Astrocyte of the cerebellum (primary cell): Measurements from ENCODE around the gene NCLN.

ENCODE experiments used
- DNase-seq: peaks from one replicate; pipeline ENCODE4 v3.0.0-alpha.2; 2011; ENCODE audit warnings: low read depth
- H3K4me3 ChIP-seq: 2 replicates; pipeline ENCODE4 v1.5.1; 2011; ENCODE audit warnings: mild to moderate bottlenecking, low read depth, low read length, moderate library complexity
- in situ Hi-C: cut with HindIII; loops from 2 replicates; pipeline ENCODE4 v1.10.0; 2017; ENCODE audit warnings: low sequenced_read_pairs
- TF ChIP-seq, protein P1 (sequence below): IDR thresholded peaks from 2 replicates; pipeline ENCODE4 v1.5.1; 2012; ENCODE audit warnings: low read length, low read depth, moderate library complexity, mild to moderate bottlenecking; ENCODE audit errors: missing control alignments

Gene NCLN

DNA sequence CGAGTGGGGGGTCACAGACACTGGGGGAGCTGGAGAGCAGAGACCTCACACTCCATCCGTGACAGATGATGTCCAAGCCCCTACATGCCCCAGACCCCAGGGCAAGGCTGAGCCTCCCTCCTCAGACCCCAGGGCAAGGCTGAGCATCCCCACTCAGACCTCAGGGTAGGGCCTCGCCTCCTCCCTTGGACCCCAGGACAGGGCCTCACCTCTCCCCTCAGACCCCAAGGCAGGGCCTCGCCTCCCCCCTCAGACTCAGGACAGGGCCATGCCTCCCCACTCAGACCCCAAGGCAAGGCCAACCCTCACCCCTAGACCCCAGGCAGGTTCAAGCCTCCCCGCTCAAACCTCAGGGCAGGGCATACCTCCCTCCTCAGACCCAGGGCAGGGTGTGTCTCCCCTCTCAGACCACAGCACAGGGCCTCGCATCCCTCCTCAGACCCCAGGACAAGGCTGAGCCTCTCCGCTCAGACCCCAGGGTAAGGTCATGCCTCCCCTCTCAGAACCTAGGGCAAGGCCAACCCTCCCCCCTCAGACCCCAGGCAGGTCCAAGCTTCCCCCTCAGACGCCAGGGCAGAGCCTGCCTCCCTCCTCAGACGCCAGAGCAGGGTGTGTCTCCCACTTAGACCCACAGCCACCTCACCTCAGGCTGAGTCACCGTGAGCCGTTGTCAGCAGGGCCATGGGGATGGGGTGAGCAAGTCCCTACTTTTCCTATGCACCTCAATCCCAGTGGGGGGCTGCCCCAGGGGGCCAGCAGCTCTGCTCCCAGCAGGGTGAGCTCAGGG is 8.8 kb upstream of the NCLN start:
- DNase-seq = no peak
- no peak overlapping the region for H3K4me3 ChIP-seq
- in situ Hi-C loops = no loop called here
- TF ChIP-seq, protein P1, sequence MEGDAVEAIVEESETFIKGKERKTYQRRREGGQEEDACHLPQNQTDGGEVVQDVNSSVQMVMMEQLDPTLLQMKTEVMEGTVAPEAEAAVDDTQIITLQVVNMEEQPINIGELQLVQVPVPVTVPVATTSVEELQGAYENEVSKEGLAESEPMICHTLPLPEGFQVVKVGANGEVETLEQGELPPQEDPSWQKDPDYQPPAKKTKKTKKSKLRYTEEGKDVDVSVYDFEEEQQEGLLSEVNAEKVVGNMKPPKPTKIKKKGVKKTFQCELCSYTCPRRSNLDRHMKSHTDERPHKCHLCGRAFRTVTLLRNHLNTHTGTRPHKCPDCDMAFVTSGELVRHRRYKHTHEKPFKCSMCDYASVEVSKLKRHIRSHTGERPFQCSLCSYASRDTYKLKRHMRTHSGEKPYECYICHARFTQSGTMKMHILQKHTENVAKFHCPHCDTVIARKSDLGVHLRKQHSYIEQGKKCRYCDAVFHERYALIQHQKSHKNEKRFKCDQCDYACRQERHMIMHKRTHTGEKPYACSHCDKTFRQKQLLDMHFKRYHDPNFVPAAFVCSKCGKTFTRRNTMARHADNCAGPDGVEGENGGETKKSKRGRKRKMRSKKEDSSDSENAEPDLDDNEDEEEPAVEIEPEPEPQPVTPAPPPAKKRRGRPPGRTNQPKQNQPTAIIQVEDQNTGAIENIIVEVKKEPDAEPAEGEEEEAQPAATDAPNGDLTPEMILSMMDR = no peak

DNA sequence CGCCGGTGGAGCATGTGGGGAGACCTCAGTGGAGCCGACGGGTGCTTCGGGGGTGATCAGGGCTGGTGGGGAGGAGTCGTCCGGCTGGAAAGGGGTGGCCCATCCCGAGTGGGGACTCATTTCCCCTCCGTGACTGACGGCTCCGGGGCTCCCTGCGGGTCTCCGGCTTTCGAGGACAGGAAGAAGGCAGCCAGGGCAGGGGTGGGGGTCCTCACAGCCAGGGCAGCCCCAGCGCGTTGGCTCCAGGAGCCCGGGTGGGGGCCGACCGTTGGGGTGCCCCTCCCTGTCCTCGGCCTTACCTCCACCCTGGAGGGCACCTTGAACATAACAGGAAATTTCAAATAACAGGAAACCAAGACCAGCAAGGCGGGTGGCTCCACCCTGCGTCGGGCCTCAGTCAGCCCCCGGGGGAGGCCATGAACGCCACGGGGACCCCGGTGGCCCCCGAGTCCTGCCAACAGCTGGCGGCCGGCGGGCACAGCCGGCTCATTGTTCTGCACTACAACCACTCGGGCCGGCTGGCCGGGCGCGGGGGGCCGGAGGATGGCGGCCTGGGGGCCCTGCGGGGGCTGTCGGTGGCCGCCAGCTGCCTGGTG is 7.3 kb upstream of the NCLN start, which contains the start of gene S1PR4:
Gene S1PR4 (plus strand): TSS at position 393 of the 596 bp plus-strand sequence. CDS start 24 bp downstream, at position 417.
- H3K4me3 ChIP-seq = no peak within 1 kb of the TSS
- TF ChIP-seq, protein P1 = no peak
- no peak for DNase-seq
- in situ Hi-C loops = no loop called here

DNA sequence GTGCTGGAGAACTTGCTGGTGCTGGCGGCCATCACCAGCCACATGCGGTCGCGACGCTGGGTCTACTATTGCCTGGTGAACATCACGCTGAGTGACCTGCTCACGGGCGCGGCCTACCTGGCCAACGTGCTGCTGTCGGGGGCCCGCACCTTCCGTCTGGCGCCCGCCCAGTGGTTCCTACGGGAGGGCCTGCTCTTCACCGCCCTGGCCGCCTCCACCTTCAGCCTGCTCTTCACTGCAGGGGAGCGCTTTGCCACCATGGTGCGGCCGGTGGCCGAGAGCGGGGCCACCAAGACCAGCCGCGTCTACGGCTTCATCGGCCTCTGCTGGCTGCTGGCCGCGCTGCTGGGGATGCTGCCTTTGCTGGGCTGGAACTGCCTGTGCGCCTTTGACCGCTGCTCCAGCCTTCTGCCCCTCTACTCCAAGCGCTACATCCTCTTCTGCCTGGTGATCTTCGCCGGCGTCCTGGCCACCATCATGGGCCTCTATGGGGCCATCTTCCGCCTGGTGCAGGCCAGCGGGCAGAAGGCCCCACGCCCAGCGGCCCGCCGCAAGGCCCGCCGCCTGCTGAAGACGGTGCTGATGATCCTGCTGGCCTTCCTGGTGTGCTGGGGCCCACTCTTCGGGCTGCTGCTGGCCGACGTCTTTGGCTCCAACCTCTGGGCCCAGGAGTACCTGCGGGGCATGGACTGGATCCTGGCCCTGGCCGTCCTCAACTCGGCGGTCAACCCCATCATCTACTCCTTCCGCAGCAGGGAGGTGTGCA is 6.6 kb upstream of the NCLN start:
- no peak for DNase-seq
- H3K4me3 ChIP-seq = no peak overlapping the region
- TF ChIP-seq, protein P1 = no peak
- in situ Hi-C loops = no loop called here

DNA sequence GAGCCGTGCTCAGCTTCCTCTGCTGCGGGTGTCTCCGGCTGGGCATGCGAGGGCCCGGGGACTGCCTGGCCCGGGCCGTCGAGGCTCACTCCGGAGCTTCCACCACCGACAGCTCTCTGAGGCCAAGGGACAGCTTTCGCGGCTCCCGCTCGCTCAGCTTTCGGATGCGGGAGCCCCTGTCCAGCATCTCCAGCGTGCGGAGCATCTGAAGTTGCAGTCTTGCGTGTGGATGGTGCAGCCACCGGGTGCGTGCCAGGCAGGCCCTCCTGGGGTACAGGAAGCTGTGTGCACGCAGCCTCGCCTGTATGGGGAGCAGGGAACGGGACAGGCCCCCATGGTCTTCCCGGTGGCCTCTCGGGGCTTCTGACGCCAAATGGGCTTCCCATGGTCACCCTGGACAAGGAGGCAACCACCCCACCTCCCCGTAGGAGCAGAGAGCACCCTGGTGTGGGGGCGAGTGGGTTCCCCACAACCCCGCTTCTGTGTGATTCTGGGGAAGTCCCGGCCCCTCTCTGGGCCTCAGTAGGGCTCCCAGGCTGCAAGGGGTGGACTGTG is 5.9 kb upstream of the NCLN start:
- DNase-seq = no peak
- TF ChIP-seq, protein P1 = no peak
- in situ Hi-C loops = no loop called here
- no peak overlapping the region for H3K4me3 ChIP-seq

DNA sequence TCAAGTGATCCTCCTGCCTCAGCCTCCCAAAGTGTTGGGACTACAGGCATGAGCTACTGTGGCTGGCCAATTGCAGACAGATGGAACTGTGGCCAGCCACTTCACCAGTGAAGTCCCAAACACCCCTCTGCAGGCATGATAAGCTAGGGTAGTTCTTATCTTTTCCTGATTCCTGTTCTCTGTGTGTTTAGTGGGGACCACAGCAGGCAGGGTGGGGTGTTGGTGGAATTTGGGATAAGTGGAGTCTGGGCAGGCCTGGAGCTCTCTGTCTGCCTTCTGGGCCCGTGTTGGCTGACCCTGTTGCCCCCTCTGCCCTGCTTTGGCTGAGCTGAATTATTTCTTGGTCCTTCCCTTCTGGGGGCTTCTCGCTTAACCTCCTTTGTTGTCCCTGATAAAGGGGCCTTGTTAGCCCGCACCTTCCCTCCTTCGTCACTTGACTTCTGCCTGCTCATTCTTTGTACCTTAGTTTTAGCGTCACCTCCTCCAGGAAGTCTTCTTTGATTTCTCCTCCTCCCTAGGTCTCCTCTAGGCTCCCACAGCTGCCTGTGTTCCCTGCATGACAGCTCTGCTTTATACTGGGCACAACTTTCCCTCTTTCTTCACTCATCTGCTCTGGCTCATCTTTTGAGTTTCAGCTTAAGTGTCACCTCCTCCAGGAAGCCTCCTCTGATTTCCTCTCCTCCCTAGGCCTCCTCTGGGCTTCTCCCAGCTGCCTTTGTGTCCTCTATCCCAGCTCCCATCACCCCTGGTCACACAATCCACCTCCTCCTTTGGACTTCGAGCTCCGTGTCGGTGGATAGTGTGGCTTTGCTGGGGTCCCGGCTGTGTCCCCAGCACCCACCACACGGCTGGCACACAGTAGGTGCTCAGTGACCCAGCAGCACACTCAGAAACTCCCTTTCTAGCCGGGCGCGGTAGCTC is 1.7 kb upstream of the NCLN start:
- DNase-seq = no peak
- TF ChIP-seq, protein P1 = no peak
- no peak overlapping the region for H3K4me3 ChIP-seq
- in situ Hi-C loops = no loop called here
